Pulmonary artery endothelial cell (primary cell): ENCODE results near the gene SPCS1. TPM values are rescaled to one million over a fixed set of nuclear protein-coding genes. Genes with fewer than 3 reads are reported as not detected.
"Not testable (repeated sequence)": the region's sequence is repeated elsewhere in the genome, so short reads cannot be mapped to it uniquely, and the experiment has no call there.

Source experiments
- DNase-seq: peaks from one replicate; pipeline ENCODE4 v3.0.0-alpha.2; 2011; ENCODE audit warnings: low read depth, low spot score
- total RNA-seq: library from RNA; depleted of rRNA; stranded (reverse); fragments of >200 nt; gene quantifications from 2 replicates; pipeline ENCODE4 v1.2.3, GENCODE V29; 2014

The SPCS1 gene
- total RNA-seq, 1 donor from 2014 or later, result 65.0 TPM

GRCh38 chr3:52694528-52695189 lies 11.2 kb upstream of the SPCS1 start:
- DNase-seq, result no peak

DNA sequence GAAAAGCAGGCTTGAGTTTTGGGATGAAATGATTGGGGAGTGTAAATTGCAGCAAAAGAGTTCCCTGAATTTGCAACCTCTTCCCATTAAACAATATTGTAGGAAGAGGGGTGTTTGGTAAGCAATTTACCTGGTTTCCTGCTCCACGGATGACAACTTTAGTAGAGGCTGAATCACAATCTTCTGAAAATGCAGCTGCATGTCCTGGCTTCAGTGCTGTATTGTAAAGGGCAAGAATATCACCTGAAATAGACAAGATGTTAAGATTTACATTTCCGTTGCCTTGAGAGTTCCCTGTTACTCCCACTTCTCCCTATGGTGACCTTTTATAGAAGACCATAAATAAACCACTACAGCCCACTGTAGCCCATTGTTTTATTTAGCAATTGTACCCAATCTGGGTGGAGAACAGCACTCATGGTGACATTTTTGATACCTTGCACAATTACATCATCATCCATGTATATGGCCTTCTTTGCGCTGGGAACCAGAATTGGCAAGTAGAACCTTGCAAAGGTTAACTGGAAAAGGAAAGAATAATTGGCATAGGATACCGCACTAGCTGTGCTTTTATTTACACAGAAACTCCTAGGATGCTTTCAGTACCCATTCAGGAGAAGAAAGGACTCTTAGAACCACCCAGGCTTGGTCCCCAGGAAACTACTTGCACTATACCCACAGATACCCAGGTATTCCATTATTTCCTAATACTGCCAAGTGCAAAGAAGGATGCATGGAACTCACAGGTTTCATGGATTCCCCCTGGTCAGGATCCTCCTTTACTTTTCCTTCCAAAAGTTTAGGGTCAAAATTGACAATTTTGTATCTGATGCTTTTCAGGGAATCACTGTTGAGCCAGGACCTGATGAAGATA lies 9.9 kb upstream of the SPCS1 start:
- DNase-seq, result no peak

DNA sequence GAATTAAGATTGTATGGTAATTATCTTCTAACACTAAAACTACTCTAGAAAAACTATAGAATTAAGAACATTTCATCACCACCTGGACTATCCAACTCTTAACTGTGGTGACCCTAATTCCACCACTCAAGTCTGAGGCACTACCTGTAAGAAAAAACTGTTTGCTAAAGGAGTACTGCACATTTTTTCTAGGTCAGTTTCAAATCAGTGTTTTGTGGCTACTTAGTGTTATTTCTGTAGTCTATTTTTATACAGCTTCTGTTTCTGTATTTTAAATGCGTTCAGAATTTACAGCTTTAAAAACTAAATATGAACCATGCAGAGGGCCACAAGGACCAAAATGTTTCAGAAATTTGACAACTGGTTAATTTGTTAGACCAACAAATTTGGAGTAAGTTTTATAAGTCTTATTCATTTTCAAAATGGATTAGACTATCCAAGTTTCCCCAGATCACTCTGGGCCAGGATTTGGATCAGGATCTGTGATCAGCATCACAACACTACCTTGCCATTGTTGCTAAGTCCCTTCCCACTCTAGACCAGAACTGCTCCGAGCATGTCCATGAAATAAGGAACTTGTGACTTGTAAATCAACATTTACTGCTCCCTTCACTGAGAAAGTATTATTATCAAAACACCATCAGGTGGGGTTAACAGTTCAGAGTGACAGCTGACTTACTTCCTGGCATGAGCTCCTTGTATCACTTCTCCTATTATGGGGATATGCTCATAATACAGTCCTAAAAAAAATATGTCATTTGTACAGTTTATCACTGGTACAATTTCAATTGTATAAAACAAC lies 8.9 kb upstream of the SPCS1 start:
- DNase-seq, result no peak

DNA sequence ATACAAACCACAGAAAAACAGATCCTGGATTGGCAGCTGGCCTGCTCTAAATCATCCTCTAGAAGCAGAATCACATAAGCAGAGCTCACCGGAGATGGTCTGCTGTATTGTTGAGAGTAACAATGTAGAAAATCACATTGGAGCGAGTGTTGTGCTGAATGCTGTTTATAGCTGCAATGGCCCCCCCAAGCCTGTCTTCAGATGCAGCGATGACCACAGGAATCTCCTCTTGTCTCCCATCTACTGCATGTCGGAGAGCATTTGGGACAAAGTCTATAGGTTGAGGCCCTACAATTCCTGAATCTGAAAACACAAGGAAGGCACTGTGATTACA lies 8.3 kb upstream of the SPCS1 start:
- DNase-seq, result no peak

DNA sequence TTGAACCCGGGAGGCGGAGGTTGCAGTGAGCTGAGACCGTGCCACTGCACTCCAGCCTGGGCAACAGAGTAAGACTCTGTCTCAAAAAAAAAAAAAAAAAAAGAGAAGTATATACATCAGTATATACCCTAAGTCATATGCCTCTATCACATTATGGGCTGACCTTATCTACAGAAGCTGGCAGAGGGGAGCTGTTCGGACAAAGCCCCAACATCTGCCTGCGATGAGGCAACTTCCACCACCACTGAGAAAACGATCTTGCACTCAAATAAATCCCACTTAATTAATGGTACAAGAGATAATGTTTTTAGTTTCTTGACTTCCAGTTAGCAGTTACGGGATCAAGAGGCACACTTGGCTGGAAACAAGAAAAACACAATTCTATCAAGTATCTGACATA lies 2.6 kb upstream of the SPCS1 start:
- DNase-seq, result no peak

DNA sequence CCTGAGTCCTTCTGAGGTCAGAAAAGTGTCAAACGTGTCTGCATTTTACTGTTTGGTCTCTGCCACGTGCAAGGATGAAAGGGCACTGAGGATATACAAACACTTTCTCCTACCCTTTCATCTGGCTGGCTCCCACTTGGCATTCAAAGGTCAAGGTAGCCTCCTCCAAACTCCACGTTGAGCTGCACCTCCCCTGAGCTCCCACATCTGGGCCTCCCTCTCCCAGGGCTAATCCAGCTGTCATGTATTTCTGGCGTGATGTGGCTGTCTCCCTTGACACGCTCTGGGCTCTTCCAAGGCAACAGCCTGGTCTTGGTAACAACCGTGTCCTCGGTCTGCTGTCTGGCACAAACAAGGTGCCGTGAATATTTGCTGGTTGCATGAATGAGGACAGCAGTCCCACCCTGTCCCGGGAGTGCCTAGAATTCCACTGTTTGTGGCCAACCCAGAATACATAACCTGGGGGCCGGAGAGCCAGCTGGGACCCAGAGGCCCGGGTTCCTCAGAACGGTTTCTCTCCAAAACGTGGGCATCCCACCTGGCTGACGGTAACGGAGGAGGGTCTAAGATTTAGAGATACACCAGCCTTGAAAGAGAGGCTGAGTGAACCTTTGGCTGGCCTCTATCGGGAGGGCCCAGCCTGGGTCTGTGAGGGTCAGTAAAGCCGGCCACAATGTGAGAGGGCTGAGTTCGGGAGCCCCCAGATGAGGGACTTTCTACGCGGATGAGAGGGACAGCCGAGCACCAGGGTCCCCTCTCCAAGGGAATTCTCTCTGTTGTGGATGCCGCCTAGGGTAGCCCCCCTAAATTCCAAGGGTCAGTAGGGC lies 1.1 kb upstream of the SPCS1 start:
- no peak for DNase-seq

DNA sequence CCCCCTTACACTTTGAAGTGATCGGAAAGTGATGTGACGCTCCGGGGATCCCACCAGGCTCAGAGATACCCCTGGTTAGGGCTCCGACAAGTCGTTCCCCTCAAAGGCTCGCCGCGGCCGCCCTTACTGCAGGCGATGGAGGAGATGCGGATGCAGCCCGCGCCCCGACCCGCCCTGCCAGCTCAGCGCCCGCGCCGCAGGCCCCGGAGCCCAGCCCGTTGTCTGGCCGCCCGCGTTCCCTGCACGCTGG lies 543 bp upstream of the SPCS1 start:
- no peak for DNase-seq

DNA sequence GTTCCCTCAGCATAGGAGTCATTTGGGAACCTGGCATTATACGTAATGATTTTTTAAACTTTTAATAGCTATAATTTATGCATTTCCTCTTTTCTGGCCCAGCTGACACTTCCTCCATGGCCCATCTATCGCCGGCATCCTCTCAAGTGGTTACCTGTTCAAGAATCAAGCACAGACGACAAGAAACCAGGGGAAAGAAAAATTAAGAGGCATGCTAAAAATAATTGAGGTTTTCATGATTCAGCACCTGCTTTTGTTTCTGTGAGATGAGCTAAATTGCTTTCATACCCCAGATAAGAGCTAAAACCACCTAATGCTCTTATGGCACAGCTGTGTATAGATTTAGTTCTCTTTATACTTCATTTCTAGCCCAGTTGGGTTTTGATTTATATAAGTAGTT lies 1.7 kb downstream of the SPCS1 start:
- no peak for DNase-seq

GRCh38 chr3:52710512-52710911 lies 4.6 kb downstream of the SPCS1 start:
- no peak for DNase-seq

DNA sequence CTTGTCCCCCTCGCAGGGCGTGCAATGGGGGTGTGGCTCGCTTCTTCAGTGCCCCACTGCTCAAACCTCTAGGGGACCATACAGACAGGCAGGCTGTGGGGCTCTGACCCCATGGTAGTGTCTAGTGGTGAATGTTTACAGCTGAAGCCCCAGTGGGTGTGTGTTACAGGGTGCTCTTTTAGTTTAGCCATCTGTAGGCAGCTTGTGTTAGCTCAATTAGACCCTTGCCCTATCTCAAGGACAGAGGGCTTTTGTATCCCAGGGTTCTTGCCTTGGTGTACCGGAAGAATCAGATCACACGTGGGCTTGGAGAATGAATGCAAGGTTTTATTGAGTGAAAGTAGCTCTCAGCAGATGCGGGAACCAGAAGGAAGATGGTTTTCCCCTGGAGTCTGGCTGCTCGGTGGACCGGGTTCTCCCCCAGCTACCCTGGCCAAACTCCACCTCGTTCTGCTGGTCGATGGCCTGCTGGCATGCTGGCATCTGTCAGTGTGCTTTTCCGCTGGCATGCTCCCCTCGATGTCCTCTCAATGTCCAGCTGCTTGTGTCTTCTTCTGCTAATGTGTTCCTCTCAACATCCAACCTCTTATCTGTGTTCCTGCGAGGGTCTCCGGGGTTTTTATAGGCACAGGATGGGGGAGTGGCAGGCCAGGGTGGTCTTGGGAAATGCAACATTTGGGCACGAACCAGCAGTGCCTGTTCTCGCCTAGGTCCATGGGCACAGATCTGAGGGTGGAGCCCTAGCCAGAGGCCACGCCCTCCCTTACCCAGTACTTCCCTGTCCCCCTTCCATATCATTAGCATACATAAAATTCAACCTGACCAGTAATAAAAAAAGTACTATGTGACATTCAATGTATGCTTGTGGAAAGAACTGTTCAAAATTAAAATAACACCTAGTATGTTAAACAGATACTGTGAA lies 6.6 kb downstream of the SPCS1 start:
- no peak for DNase-seq

DNA sequence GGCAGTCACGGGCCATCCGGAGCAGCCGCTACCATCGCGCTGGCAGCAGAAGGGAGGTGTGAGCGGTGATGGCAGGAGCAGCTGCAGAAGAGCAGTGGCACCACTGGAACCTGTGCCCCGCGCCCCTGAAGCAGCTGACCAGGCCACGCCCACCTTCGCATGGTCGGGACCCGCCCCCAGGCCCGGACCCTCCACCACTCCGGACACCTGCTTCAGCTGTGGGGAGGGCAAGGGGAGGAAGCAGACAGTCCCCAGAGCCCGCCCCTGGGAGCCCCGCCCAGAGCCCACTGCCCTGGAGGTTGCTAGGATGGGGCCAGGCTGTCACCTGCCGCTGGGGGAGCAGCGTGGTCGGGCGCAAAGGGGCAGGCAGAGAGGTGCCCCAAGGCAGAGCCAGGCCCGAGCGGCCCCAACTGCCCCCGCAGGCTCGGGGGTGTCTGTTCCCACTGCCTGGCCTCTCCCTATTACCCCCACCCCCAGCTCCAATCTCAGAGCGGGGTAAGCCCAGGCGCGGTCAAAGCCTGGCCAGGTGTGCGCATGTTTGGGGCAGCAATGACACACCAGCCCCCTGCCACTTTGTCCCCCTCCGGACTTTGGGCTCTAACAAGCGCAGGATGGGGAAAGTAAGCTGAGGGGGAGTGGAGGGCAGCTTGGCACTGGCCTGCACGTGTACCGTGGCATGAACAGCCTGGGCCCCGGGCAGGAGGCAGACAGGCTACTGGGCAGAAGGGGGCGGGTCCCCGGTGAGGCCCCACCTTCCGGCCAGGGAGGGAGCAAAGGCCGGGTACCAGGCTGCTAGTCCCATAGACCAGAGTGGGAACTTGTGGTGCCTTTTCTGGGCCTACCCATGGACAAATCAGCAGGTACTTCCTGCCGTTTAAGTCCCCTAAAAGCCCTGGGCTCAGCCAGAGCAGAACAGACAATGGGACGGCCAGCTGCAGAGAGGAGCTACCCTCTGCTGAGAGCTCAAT lies 8.7 kb downstream of the SPCS1 start:
- DNase-seq, result no peak

GRCh38 chr3:52715714-52716305 lies 9.9 kb downstream of the SPCS1 start:
- no peak for DNase-seq

- no peak for DNase-seq
These were observed 13.7 kb downstream of the SPCS1 start for GRCh38 chr3:52719618-52720017.

- DNase-seq, result no peak
These were observed 15.3 kb downstream of the SPCS1 start for GRCh38 chr3:52721002-52721729.

GRCh38 chr3:52721730-52722008 lies 15.8 kb downstream of the SPCS1 start:
- DNase-seq, result no peak

DNA sequence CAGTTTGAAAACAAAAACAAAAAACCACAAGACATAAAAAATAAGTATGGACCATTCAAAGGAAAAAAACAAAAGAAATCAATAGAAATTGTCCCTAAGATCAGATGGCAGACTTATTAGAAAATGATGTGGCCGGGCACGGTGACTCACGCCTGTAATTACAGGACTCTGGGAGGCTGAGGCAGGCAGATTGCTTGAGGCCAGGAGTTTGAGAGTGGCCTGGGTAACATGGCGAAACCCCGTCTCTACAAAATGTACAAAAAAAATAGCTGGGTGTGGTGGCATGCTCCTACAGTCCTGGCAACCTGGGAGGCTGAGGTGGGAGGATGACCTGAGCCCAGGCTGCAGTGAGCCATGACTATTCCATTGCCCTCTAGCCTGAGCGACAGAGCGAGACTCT lies 16.6 kb downstream of the SPCS1 start:
- DNase-seq, result no peak

- no peak for DNase-seq
These were observed 18.0 kb downstream of the SPCS1 start for GRCh38 chr3:52723935-52724334.

GRCh38 chr3:52724511-52724910 lies 18.6 kb downstream of the SPCS1 start:
- no peak for DNase-seq

GRCh38 chr3:52728753-52729152 lies 22.8 kb downstream of the SPCS1 start:
- not testable (repeated sequence) for DNase-seq
